Lower lobe of right lung (tissue), 2 donors: ENCODE results near the gene ZNF628. TPM values are rescaled to one million over a fixed set of nuclear protein-coding genes. Genes with fewer than 3 reads are reported as not detected.

ENCODE experiments used
- ATAC-seq, 2 donors: fragments of 200-7000 bp; cut with Tn5 transposase; one replicate each; pipeline ENCODE4 v1.9.1; 2020 to 2022; ENCODE audit warnings: mild to moderate bottlenecking in 2 of 2, moderate library complexity in 2 of 2
- DNase-seq: peaks from one replicate; pipeline ENCODE4 v3.0.0-alpha.2; 2020
- H3K27ac ChIP-seq: fragments of 200-600 bp; one replicate; pipeline ENCODE4 v1.8.0; 2022
- H3K27me3 ChIP-seq: fragments of 200-600 bp; one replicate; pipeline ENCODE4 v1.8.0; 2022; ENCODE audit warnings: low read depth
- H3K36me3 ChIP-seq: fragments of 200-600 bp; one replicate; pipeline ENCODE4 v1.8.0; 2022; ENCODE audit warnings: mild to moderate bottlenecking
- H3K4me1 ChIP-seq: fragments of 200-600 bp; one replicate; pipeline ENCODE4 v1.8.0; 2022
- H3K4me3 ChIP-seq: fragments of 200-600 bp; one replicate; pipeline ENCODE4 v1.8.0; 2022; ENCODE audit warnings: mild to moderate bottlenecking
- H3K9me3 ChIP-seq: fragments of 200-600 bp; one replicate; pipeline ENCODE4 v1.8.0; 2022
- intact Hi-C: fragments of 100-400 bp; cut with DNase I; formaldehyde crosslinking; loops from one replicate; pipeline ENCODE4 v1.11.0; 2022
- total RNA-seq: library from RNA; stranded (reverse); fragmentation: NEBNext Ultra II Directional; extraction: Animal tissue kit (Norgen Biotek cat#: 25700); gene quantifications from one replicate; pipeline ENCODE4 v1.2.1, GENCODE V29; 2021
- TF ChIP-seq, protein P1 (sequence below): fragments of 200-600 bp; IDR thresholded peaks from one replicate; pipeline ENCODE4 v1.8.0; 2022; ENCODE audit warnings: antibody characterized with exemption, mild to moderate bottlenecking
- donor health status: DM: no; HTN: yes; CAD: no; lungs with severe emphysema.

Gene ZNF628
- total RNA-seq, 1 donor from 2014 or later: 7.1 TPM

DNA sequence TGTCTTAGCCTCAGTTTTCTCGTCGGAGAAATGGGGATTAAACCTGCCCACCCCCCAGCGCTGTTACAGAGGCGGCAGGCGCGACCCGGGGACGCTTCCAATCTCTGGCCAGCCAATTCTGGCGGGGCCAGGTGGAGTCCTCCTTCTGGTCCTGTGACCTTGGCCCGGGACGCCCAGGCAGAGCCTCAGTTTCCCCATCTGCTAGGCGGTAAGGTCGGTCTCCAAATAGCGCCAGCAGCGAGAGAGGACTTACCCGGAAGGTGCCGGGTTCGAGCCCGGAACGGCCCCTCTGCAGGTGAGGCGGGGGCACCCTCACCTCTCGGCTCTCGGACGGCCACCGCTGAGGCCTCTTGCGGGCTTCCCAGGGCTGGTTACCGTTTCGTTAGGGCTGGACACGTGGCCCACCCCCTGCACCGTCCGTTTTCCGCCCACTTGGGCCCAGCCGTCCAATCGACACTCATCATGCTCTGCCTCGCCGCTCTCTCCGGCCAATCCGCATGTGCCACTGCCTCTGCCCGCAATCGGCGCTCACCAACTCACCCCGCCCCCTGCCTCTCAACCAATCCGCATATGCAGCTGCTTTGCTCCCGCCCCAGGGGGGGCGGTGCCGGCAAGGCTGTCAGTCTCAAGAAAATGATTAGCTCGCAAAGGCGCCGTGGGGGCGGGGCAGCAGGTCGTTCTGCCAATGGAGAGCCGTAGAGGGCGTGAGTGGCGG lies 15.0 kb upstream of the ZNF628 start, which contains the start of gene ISOC2:
Gene ISOC2 (minus strand): TSS at position 384 of the 715 bp plus-strand sequence. CDS start 5,156 bp downstream, outside the sequence.
- no peaks in the 10 kb centered on the region for H3K36me3 ChIP-seq
- no peaks in the 10 kb centered on the region for H3K9me3 ChIP-seq
- DNase-seq (peak; percentile 100), ATAC-seq (peak; percentile 97 to 98)
- intact Hi-C loops: no loop called here
- H3K4me3 ChIP-seq: peak within 1 kb of the TSS; percentile 76
- H3K27me3 ChIP-seq: no peaks in the 10 kb centered on the region
- peak within 1 kb of the TSS; percentile 90 for H3K27ac ChIP-seq
- H3K4me1 ChIP-seq: peaks cover 21% of the 10 kb centered on the region
- TF ChIP-seq, protein P1, sequence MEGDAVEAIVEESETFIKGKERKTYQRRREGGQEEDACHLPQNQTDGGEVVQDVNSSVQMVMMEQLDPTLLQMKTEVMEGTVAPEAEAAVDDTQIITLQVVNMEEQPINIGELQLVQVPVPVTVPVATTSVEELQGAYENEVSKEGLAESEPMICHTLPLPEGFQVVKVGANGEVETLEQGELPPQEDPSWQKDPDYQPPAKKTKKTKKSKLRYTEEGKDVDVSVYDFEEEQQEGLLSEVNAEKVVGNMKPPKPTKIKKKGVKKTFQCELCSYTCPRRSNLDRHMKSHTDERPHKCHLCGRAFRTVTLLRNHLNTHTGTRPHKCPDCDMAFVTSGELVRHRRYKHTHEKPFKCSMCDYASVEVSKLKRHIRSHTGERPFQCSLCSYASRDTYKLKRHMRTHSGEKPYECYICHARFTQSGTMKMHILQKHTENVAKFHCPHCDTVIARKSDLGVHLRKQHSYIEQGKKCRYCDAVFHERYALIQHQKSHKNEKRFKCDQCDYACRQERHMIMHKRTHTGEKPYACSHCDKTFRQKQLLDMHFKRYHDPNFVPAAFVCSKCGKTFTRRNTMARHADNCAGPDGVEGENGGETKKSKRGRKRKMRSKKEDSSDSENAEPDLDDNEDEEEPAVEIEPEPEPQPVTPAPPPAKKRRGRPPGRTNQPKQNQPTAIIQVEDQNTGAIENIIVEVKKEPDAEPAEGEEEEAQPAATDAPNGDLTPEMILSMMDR: peak; percentile 5

DNA sequence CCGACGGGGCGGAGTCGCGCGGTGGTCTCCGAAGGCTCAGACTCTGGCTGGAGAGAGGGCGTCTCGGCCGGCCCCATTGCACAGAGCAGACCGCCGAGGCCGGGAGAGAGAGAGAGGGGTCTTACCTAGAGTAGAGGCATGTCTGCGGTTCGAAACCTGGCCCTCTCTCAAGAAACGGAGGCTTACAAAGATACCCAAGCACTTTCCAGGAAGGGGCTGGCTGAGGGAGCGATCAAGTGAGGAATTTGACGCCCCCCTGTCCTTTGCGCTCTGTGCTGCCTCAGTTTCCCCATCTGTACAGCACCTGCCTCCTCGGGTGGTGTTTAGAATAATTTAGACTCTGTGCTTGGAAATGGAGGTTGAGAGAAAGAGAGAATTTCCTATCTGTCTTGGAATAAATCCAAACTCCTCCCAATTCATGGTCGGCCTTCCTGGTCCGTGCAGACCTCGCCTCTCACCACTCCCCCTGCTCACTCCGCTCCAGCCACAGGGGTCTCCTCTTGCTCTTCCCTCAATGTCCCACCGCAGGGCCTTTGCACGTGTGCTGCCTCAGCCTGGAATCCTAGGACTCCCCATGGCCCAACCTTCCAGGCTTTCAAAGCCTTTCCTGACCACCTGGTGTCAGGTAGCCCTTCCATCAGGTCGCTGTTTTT lies 14.3 kb upstream of the ZNF628 start:
- H3K27me3 ChIP-seq: no peaks in the 10 kb centered on the region
- intact Hi-C loops: no loop called here
- DNase-seq: no peak
- no peaks in the 10 kb centered on the region for H3K9me3 ChIP-seq
- H3K36me3 ChIP-seq: no peaks in the 10 kb centered on the region
- ATAC-seq: no peak
- H3K27ac ChIP-seq: peak overlapping the region; percentile 83
- peaks cover 21% of the 10 kb centered on the region for H3K4me1 ChIP-seq
- H3K4me3 ChIP-seq: peak overlapping the region; percentile 76
- TF ChIP-seq, protein P1: no peak

DNA sequence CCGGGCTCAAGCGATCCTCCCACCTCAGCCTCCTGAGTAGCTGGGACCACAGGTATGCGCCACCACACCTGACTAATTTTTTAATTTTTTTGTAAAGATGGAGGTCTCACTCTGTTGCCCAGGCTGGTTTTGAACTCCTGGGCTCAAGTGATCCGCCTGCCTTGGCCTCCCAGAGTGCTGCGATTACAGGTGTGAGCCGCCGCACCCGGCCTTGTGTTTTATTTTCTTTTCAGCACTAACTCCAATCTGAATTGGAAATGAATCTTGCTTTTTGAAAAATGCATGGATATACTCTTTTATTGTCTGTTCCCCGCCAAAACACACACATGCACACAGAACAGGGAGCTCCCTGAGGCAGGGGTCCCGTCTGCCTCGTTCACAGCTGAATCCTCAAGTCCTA lies 13.7 kb upstream of the ZNF628 start:
- H3K36me3 ChIP-seq: no peaks in the 10 kb centered on the region
- H3K4me3 ChIP-seq: no peak overlapping the region
- ATAC-seq (no peak), DNase-seq (no peak)
- no peaks in the 10 kb centered on the region for H3K9me3 ChIP-seq
- no peaks in the 10 kb centered on the region for H3K27me3 ChIP-seq
- no peak overlapping the region for H3K27ac ChIP-seq
- intact Hi-C loops: no loop called here
- H3K4me1 ChIP-seq: peaks cover 21% of the 10 kb centered on the region
- TF ChIP-seq, protein P1: no peak

DNA sequence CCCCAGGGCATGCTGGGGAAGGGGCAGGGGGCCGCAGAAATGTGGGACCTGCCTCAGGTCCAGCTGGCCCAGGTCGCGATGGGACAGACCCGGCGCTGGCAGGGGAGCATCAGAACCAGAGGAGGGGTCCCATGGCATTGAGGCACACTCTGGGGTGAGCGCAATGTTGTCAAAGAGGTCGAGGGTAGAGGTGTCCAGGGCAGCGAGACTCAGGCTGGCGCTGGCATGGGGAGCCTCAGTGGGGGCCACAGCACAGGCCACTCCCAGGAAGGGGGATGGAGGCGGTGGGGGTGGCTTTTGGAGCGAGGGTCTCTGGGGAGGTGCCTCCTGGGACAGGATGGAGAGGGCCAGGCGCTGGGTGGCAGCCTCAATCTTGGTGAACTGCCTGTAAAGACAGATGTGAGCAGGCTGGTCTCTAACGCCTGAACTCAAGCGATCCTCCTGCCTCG lies 12.8 kb upstream of the ZNF628 start:
- intact Hi-C loops: no loop called here

DNA sequence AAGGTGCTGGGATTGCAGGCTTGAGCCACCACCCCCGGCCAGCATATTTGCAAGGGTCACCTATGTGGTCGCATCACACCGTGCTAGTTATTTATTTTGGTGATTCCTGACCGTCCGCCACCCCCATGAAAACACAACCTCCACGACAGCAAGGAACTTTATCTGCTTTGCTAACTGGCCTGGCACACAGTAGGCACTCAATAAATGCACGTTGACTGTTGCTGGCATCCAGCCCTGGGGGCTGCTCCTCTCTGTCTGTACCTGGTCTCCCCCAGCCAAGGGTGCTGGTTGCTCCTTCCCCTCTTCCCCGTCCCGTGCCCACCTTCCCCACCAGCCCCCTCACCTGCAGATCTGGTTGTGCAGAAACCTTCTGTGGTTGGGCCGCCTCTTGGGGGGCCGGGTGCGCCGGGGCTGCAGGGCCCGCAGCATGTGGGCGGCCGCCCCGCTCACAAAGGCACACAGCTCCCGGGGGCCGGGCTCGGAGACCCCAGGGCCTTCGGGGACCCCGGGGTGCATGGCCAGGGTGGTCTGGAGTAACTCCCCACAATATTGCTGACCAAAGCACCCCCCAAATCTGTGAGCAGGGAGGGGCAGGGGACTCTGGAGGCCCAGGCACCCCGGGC lies 12.3 kb upstream of the ZNF628 start:
- Histone ChIP-seq H3K27me3 (no peaks in the 10 kb centered on the region), H3K27ac (no peak overlapping the region), H3K36me3 (no peaks in the 10 kb centered on the region), H3K4me1 (peaks cover 21% of the 10 kb centered on the region), H3K4me3 (no peak overlapping the region), H3K9me3 (no peaks in the 10 kb centered on the region)
- TF ChIP-seq, protein P1: no peak
- intact Hi-C loops: no loop called here
- ATAC-seq (no peak), DNase-seq (no peak)

More for the DNA sequence above, 12.8 kb upstream of the ZNF628 start:
- TF ChIP-seq, protein P1: no peak
- H3K9me3 ChIP-seq: no peaks in the 10 kb centered on the region
- H3K36me3 ChIP-seq: no peaks in the 10 kb centered on the region
- H3K4me1 ChIP-seq: peaks cover 21% of the 10 kb centered on the region
- no peak for ATAC-seq
- H3K27me3 ChIP-seq: no peaks in the 10 kb centered on the region
- no peak for DNase-seq
- H3K4me3 ChIP-seq: no peak overlapping the region
- no peak overlapping the region for H3K27ac ChIP-seq
